Activated naive CD4-positive, alpha-beta T cell treated with anti-CD3 and anti-CD28 coated beads, Interleukin-2, amount 10 ng/mL, durations not matched to agents 7 days and 5 days (primary cell): ENCODE results near the gene CFAP141.

Source experiments
- CTCF ChIA-PET: fragments of 350-600 bp; sonication (Branson Sonifier 250); formaldehyde crosslinking; loops from one replicate; lab custom pipeline; 2021; ENCODE audit warnings: antibody characterized with exemption; lab: Charles Lee
- DNase-seq: peaks from one replicate; pipeline ENCODE4 v3.0.0-alpha.2; 2020
- H3K27ac Mint-ChIP-seq: one replicate; pipeline ENCODE4 v1.8.0; 2021; ENCODE audit warnings: mild to moderate bottlenecking, moderate library complexity, mixed read lengths
- H3K27me3 Mint-ChIP-seq: one replicate; pipeline ENCODE4 v1.8.0; 2021; ENCODE audit warnings: mild to moderate bottlenecking, mixed read lengths
- H3K36me3 Mint-ChIP-seq: one replicate; pipeline ENCODE4 v1.8.0; 2021; ENCODE audit warnings: mixed read lengths
- H3K4me1 Mint-ChIP-seq: one replicate; pipeline ENCODE4 v1.8.0; 2021; ENCODE audit warnings: mixed read lengths
- H3K4me3 Mint-ChIP-seq: one replicate; pipeline ENCODE4 v1.8.0; 2021; ENCODE audit warnings: mild to moderate bottlenecking, moderate library complexity, mixed read lengths
- H3K9me3 Mint-ChIP-seq: one replicate; pipeline ENCODE4 v1.8.0; 2021; ENCODE audit warnings: mixed read lengths

The CFAP141 gene

GRCh38 chr1:154151311-154151710, 54.8 kb downstream of the CFAP141 start:
- no peak for DNase-seq
- Mint-ChIP-seq H3K36me3 (peaks cover 34% of the 10 kb centered on the region), H3K4me3 (no peak overlapping the region), H3K4me1 (peaks cover 31% of the 10 kb centered on the region), H3K27ac (no peak overlapping the region), H3K9me3 (no peaks in the 10 kb centered on the region), H3K27me3 (no peaks in the 10 kb centered on the region)
- CTCF ChIA-PET: no interaction called here
